GM23338 (cell line): Measurements from ENCODE around the gene C12orf42.

Experiments
- CTCF ChIP-seq, 2 experiments: fragments of 200-600 bp in 1 of 2; sonication (generic) in 1 of 2; conservative IDR thresholded peaks; 2 replicates each; pipeline versions ENCODE4 v1.5.1 to v1.6.1; 2016 to 2017; ENCODE audit warnings: antibody characterized with exemption in 2 of 2, low read depth in 2 of 2, mild to moderate bottlenecking in 2 of 2, moderate library complexity in 1 of 2
- EZH2 ChIP-seq: fragments of 200-600 bp; sonication (generic); IDR thresholded peaks from one replicate; pipeline ENCODE4 v1.8.0; 2017; ENCODE audit warnings: antibody characterized with exemption, mild to moderate bottlenecking, low read depth; ENCODE audit not compliant: unreplicated experiment
- POLR2AphosphoS5 ChIP-seq: IDR thresholded peaks from 2 replicates; pipeline ENCODE4 v1.6.1; 2016; ENCODE audit warnings: antibody characterized with exemption, low read depth

GRCh38 chr12:103318566-103318965, 177.2 kb downstream of the C12orf42 start:
- TF ChIP-seq EZH2 (no peak), POLR2AphosphoS5 (no peak), CTCF (conservative IDR thresholded peaks at IDR 0.05; ENCODE audit: low read depth in 2 of 2) (no peak)
